Endothelial cell of umbilical vein (primary cell): ENCODE data around the gene C14orf119. TPM values are rescaled to one million over a fixed set of nuclear protein-coding genes. Genes with fewer than 3 reads are reported as not detected.

Experiments used
- BruUV-seq: library from RNA; stranded (reverse); fragments of 400-500 nt; replicated peaks from 2 replicates; lab custom pipeline; 2021; lab: Mats Ljungman, UMichigan
- CTCF ChIA-PET: fragments of 300-600, 350-600 bp; sonication (Branson Sonifier 250); formaldehyde crosslinking; loops from one replicate; lab custom pipeline; 2021; ENCODE audit warnings: antibody characterized with exemption, inconsistent platforms; lab: Charles Lee
- POLR2A ChIA-PET: fragments of 300-600, 350-600 bp; sonication (Branson Sonifier 250); formaldehyde crosslinking; loops from one replicate; lab custom pipeline; 2021; ENCODE audit warnings: antibody characterized with exemption, inconsistent platforms; lab: Charles Lee
- DNase-seq: peaks from one replicate; pipeline ENCODE4 v3.0.0-alpha.2; 2011; ENCODE audit warnings: low read depth, low spot score
- FAIRE-seq: peaks from 2 replicates; lab custom pipeline; 2011; peaks lifted over from hg19 to GRCh38; lab: Jason Lieb, UNC
- H2AFZ ChIP-seq: 2 replicates; pipeline ENCODE4 v1.6.0; 2012; ENCODE audit warnings: low read depth, low read length, control low read depth, inconsistent platforms
- H3K27ac ChIP-seq: 2 replicates; pipeline ENCODE4 v1.5.1; 2011; ENCODE audit warnings: low read depth, mild to moderate bottlenecking, control low read depth, low read length, moderate library complexity; ENCODE audit not compliant: insufficient read depth
- H3K27me3 ChIP-seq, 2 experiments: 2 replicates each; pipeline versions ENCODE4 v1.6.0 to v1.6.1; 2011; ENCODE audit warnings: low read length in 2 of 2, mixed read lengths in 1 of 2; ENCODE audit not compliant: control insufficient read depth in 2 of 2, insufficient read depth in 2 of 2
- H3K36me3 ChIP-seq, 2 experiments: 2 replicates in 1 of 2; 3 replicates in 1 of 2; pipeline ENCODE4 v1.5.1; 2011; ENCODE audit warnings: low read length in 2 of 2, mild to moderate bottlenecking in 1 of 2, moderate library complexity in 1 of 2; ENCODE audit not compliant: control insufficient read depth in 2 of 2, insufficient read depth in 2 of 2; ENCODE audit errors: extremely low read depth in 1 of 2
- H3K4me1 ChIP-seq: 3 replicates; pipeline ENCODE4 v1.5.1; 2011; ENCODE audit warnings: mild to moderate bottlenecking, low read length; ENCODE audit not compliant: control insufficient read depth, insufficient read depth; ENCODE audit errors: extremely low read depth
- H3K4me2 ChIP-seq: 2 replicates; pipeline ENCODE4 v1.6.1; 2011; ENCODE audit warnings: low read length, control low read depth, mixed read lengths; ENCODE audit not compliant: insufficient read depth
- H3K4me3 ChIP-seq, 3 experiments: fragments of 200-600 bp in 1 of 3; sonication (generic), shearing (Covaris generic) in 1 of 3; replicated peaks in 1 of 3; 2 replicates each; pipeline ENCODE4 v1.5.1; 2011 to 2016; ENCODE audit warnings: control low read depth in 3 of 3, low read length in 3 of 3, mild to moderate bottlenecking in 2 of 3, inconsistent platforms in 1 of 3, low read depth in 1 of 3, moderate library complexity in 1 of 3; ENCODE audit not compliant: insufficient read depth in 1 of 3
- H3K79me2 ChIP-seq: 2 replicates; pipeline ENCODE4 v1.6.0; 2012; ENCODE audit warnings: low read length, inconsistent platforms; ENCODE audit not compliant: control insufficient read depth, insufficient read depth
- H3K9ac ChIP-seq: replicated peaks from 2 replicates; pipeline ENCODE3; 2011; ENCODE audit warnings: low read length, control low read depth; ENCODE audit not compliant: insufficient read depth; ENCODE audit errors: extremely low read depth
- H3K9me1 ChIP-seq: replicated peaks from 3 replicates; pipeline ENCODE4 v1.6.0; 2011; ENCODE audit warnings: mild to moderate bottlenecking, low read length; ENCODE audit not compliant: control insufficient read depth, insufficient read depth; ENCODE audit errors: extremely low read depth
- H3K9me3 ChIP-seq: replicated peaks from 2 replicates; pipeline ENCODE4 v1.5.1; 2012; ENCODE audit warnings: low read length, inconsistent platforms; ENCODE audit not compliant: control insufficient read depth, insufficient read depth
- H4K20me1 ChIP-seq: replicated peaks from 2 replicates; pipeline ENCODE3; 2011; ENCODE audit warnings: mild to moderate bottlenecking, low read length; ENCODE audit not compliant: control insufficient read depth, insufficient read depth; ENCODE audit errors: extremely low read depth
- CTCF ChIP-seq, 2 donors: IDR thresholded peaks; 1 replicate in 1 of 2; 2 replicates in 1 of 2; pipeline ENCODE4 v1.5.1; 2011; ENCODE audit warnings: low read length in 2 of 2, mild to moderate bottlenecking in 2 of 2, moderate library complexity in 2 of 2, control low read depth in 1 of 2, inconsistent platforms in 1 of 2, low read depth in 1 of 2; ENCODE audit not compliant: insufficient read depth in 1 of 2; ENCODE audit errors: extremely low read depth in 1 of 2
- EZH2 ChIP-seq: IDR thresholded peaks from 2 replicates; pipeline ENCODE4 v1.6.1; 2012; ENCODE audit warnings: borderline replicate concordance, low read depth, mild to moderate bottlenecking, moderate library complexity, low read length, inconsistent platforms; ENCODE audit not compliant: severe bottlenecking
- GATA2 ChIP-seq: IDR thresholded peaks from 2 replicates; pipeline ENCODE4 v1.7.0; 2011; ENCODE audit warnings: low read depth, mild to moderate bottlenecking, moderate library complexity, mixed read lengths, low read length; ENCODE audit not compliant: insufficient read length, insufficient read depth
- JUN ChIP-seq: IDR thresholded peaks from 2 replicates; pipeline ENCODE4 v1.6.1; 2011; ENCODE audit warnings: borderline replicate concordance, low read depth; ENCODE audit not compliant: insufficient read length, insufficient read depth
- MAX ChIP-seq: IDR thresholded peaks from 2 replicates; pipeline ENCODE4 v1.6.1; 2011; ENCODE audit not compliant: insufficient read depth, insufficient read length
- MYC ChIP-seq: IDR thresholded peaks from one replicate; pipeline ENCODE4 v1.6.1; 2011; ENCODE audit warnings: mild to moderate bottlenecking, low read depth, low read length
- POLR2A ChIP-seq: IDR thresholded peaks from 2 replicates; pipeline ENCODE4 v1.6.1; 2012; ENCODE audit warnings: low read depth, mild to moderate bottlenecking, control low read depth, low read length
- POLR2AphosphoS5 ChIP-seq: IDR thresholded peaks from 2 replicates; pipeline ENCODE4 v1.6.1; 2012; ENCODE audit warnings: low read depth, mild to moderate bottlenecking, control low read depth, low read length, moderate library complexity; ENCODE audit not compliant: insufficient read depth
- dilution Hi-C: fragments of 300-500 bp; cut with MboI; formaldehyde crosslinking; loops from one replicate; pipeline ENCODE4 v1.15.0; 2019; ENCODE audit warnings: low sequenced_read_pairs; ENCODE audit not compliant: extremely low pct_ligation_motif_present
- intact Hi-C: fragments of 100-400 bp; cut with micrococcal nuclease; formaldehyde crosslinking; loops from one replicate; pipeline ENCODE4 v1.10.0; 2022
- polyA plus RNA-seq, 4 experiments: library from polyadenylated mRNA; depleted of rRNA in 3 of 4; stranded (reverse) in 3 of 4; unstranded in 1 of 4; fragments of >200 nt; gene quantifications; 2 replicates each; pipeline versions ENCODE4 v1.2.1 to v1.2.3, GENCODE V29; 2011 to 2012; ENCODE audit warnings: missing spikeins in 1 of 4
- total RNA-seq: library from RNA; stranded (reverse); gene quantifications from 2 replicates; pipeline ENCODE4 v1.2.3, GENCODE V29; 2021

The C14orf119 gene
- total and polyA plus RNA-seq, 2 donors (not counting 3 experiments of a cell fraction or from before 2014, with no cell fraction given): 58.3 to 60.5 TPM

GRCh38 chr14:23047034-23047634 is 48.2 kb upstream of the C14orf119 start:
- Histone ChIP-seq H3K9ac (no peak overlapping the region), H3K4me1 (peaks cover 41% of the 10 kb centered on the region), H3K27ac (peak overlapping the region; percentile 37), H4K20me1 (no peaks in the 10 kb centered on the region), H3K79me2 (no peaks in the 10 kb centered on the region), H2AFZ (peak overlapping the region; percentile 43), H3K4me2 (peak overlapping the region; percentile 6), H3K4me3 (no peak overlapping the region), H3K9me1 (no peaks in the 10 kb centered on the region), H3K36me3 (peaks cover 0 to 5% of the 10 kb centered on the region in 2 experiments), H3K9me3 (no peaks in the 10 kb centered on the region), H3K27me3 (no peaks in the 10 kb centered on the region)
- FAIRE-seq (peak; percentile 88), DNase-seq (peak; percentile 81)
- intact Hi-C loops: loop anchor here (1.0 to 2.0 kb wide), 4 partner anchors 9 to 52 kb away; no protein-coding TSS in a partner anchor
- no TSS peak for BruUV-seq
- no peak for TF ChIP-seq MAX
- no peak for TF ChIP-seq MYC
- dilution Hi-C loops: no loop called here
- CTCF ChIA-PET: interaction anchor here (0.6 to 4.0 kb wide), 11 partner anchors 8 to 65 kb away, joined by 3 to 34 read pairs (median 6); partner anchors contain the start of genes AJUBA and CDH24
- POLR2A ChIA-PET: interaction anchor here (0.5 to 1.6 kb wide), 9 partner anchors 8 to 130 kb away, joined by 3 to 5 read pairs (median 4); no protein-coding TSS in a partner anchor

- H3K4me3 ChIP-seq: no peak overlapping the region
- no peak for DNase-seq
- no peaks in the 10 kb centered on the region for H3K79me2 ChIP-seq
- TF ChIP-seq JUN (no peak), EZH2 (no peak), POLR2A (no peak), POLR2AphosphoS5 (no peak), GATA2 (no peak), CTCF (IDR thresholded peaks at IDR 0.05; ENCODE audit: extremely low read depth in 1 of 2, insufficient read depth in 1 of 2, low read depth in 1 of 2, low read length in 2 of 2) (no peak)
- intact Hi-C loops (loop anchor here (1.0 to 2.0 kb wide), 4 partner anchors 8 to 53 kb away; no protein-coding TSS in a partner anchor), dilution Hi-C loops (no loop called here)
- POLR2A ChIA-PET: interaction anchor here (0.6 to 1.6 kb wide), 3 partner anchors 14 to 53 kb away, joined by 3 to 5 read pairs (median 4); no protein-coding TSS in a partner anchor
- FAIRE-seq: no peak
- H3K9me3 ChIP-seq: no peaks in the 10 kb centered on the region
- peak overlapping the region; percentile 32 for H3K27ac ChIP-seq
- CTCF ChIA-PET: interaction anchor here (1.4 to 4.0 kb wide), 6 partner anchors 9 to 62 kb away, joined by 5 to 34 read pairs (median 19); partner anchors contain the start of gene CDH24
- no peaks in the 10 kb centered on the region for H3K9me1 ChIP-seq
- H2AFZ ChIP-seq: peak overlapping the region; percentile 43
- no peak overlapping the region for H3K9ac ChIP-seq
- H4K20me1 ChIP-seq: no peaks in the 10 kb centered on the region
- H3K4me1 ChIP-seq: peaks cover 41% of the 10 kb centered on the region
- H3K27me3 ChIP-seq: no peaks in the 10 kb centered on the region
- BruUV-seq: no TSS peak
- no peak overlapping the region for H3K4me2 ChIP-seq
- peaks cover 0 to 6% of the 10 kb centered on the region in 2 experiments for H3K36me3 ChIP-seq
These were observed 47.3 kb upstream of the C14orf119 start for GRCh38 chr14:23047751-23048693.
